ENCODE data around the gene NETO1. TPM values are rescaled to one million over a fixed set of nuclear protein-coding genes. Genes with fewer than 3 reads are reported as not detected.

Gene NETO1
- total RNA-seq, 3 donors from 2014 or later = 0.32 to 0.33 TPM; not detected in 1

- TF ChIP-seq POLR2AphosphoS5 (IDR thresholded peaks at IDR 0.05) = no peak
- no peak for TF ChIP-seq CTCF (IDR thresholded peaks at IDR 0.05)
- no peak for TF ChIP-seq POLR2A (IDR thresholded peaks at IDR 0.05)
- H3K36me3 ChIP-seq = no peaks in the 10 kb centered on the region
- DNase-seq (ENCODE audit: low spot score in 2 of 2) = no peak
- H3K4me1 ChIP-seq = no peaks in the 10 kb centered on the region
- no peaks in the 10 kb centered on the region for H3K27me3 ChIP-seq
- intact Hi-C loops (cut with DNase I; ENCODE audit: low total_unique reads) = no loop called here
- no peak overlapping the region for H3K4me3 ChIP-seq
- no peak overlapping the region for H3K27ac ChIP-seq
- H3K9me3 ChIP-seq = no peaks in the 10 kb centered on the region
These were observed 34.3 kb downstream of the NETO1 start for GRCh38 chr18:72833471-72833870.

GRCh38 chr18:72830109-72830508 is 37.7 kb downstream of the NETO1 start:
- no peak overlapping the region for H3K27ac ChIP-seq
- H3K27me3 ChIP-seq = no peaks in the 10 kb centered on the region
- intact Hi-C loops (cut with DNase I; ENCODE audit: low total_unique reads) = no loop called here

GRCh38 chr18:72828601-72829000 is 39.2 kb downstream of the NETO1 start:
- intact Hi-C loops (cut with DNase I; ENCODE audit: low total_unique reads) = no loop called here
- Histone ChIP-seq H3K36me3 (no peaks in the 10 kb centered on the region), H3K4me1 (no peaks in the 10 kb centered on the region)

More at GRCh38 chr18:72830109-72830508, 37.7 kb downstream of the NETO1 start:
- TF ChIP-seq POLR2AphosphoS5 (IDR thresholded peaks at IDR 0.05) (no peak), POLR2A (IDR thresholded peaks at IDR 0.05) (no peak), CTCF (IDR thresholded peaks at IDR 0.05) (no peak)
- Histone ChIP-seq H3K36me3 (no peaks in the 10 kb centered on the region), H3K4me1 (no peaks in the 10 kb centered on the region), H3K9me3 (no peaks in the 10 kb centered on the region), H3K4me3 (no peak overlapping the region)
- DNase-seq (ENCODE audit: low spot score in 2 of 2) = no peak

GRCh38 chr18:72826736-72827135 is 41.1 kb downstream of the NETO1 start:
- intact Hi-C loops (cut with DNase I; ENCODE audit: low total_unique reads) = no loop called here
- DNase-seq (ENCODE audit: low spot score in 2 of 2) = no peak
- Histone ChIP-seq H3K4me1 (no peaks in the 10 kb centered on the region), H3K36me3 (no peaks in the 10 kb centered on the region), H3K9me3 (no peaks in the 10 kb centered on the region), H3K27ac (no peak overlapping the region), H3K4me3 (no peak overlapping the region), H3K27me3 (no peaks in the 10 kb centered on the region)
- TF ChIP-seq POLR2A (IDR thresholded peaks at IDR 0.05) (no peak), CTCF (IDR thresholded peaks at IDR 0.05) (no peak), POLR2AphosphoS5 (IDR thresholded peaks at IDR 0.05) (no peak)

More at GRCh38 chr18:72828601-72829000, 39.2 kb downstream of the NETO1 start:
- TF ChIP-seq POLR2A (IDR thresholded peaks at IDR 0.05) (no peak), POLR2AphosphoS5 (IDR thresholded peaks at IDR 0.05) (no peak)
- Histone ChIP-seq H3K4me3 (no peak overlapping the region), H3K9me3 (no peaks in the 10 kb centered on the region), H3K27me3 (no peaks in the 10 kb centered on the region), H3K27ac (no peak overlapping the region)
- no peak for DNase-seq (ENCODE audit: low spot score in 2 of 2)

- H3K27ac ChIP-seq = no peak overlapping the region
- intact Hi-C loops (cut with DNase I; ENCODE audit: low total_unique reads) = no loop called here
- H3K4me1 ChIP-seq = no peaks in the 10 kb centered on the region
- H3K27me3 ChIP-seq = no peaks in the 10 kb centered on the region
- no peaks in the 10 kb centered on the region for H3K36me3 ChIP-seq
- H3K9me3 ChIP-seq = no peaks in the 10 kb centered on the region
- no peak for DNase-seq (ENCODE audit: low spot score in 2 of 2)
- TF ChIP-seq POLR2AphosphoS5 (IDR thresholded peaks at IDR 0.05) (no peak), POLR2A (IDR thresholded peaks at IDR 0.05) (no peak), CTCF (IDR thresholded peaks at IDR 0.05) (no peak)
- H3K4me3 ChIP-seq = no peak overlapping the region
These were observed 44.4 kb downstream of the NETO1 start for GRCh38 chr18:72823345-72823744.

- H3K27ac ChIP-seq = no peak overlapping the region
- intact Hi-C loops (cut with DNase I; ENCODE audit: low total_unique reads) = no loop called here
- H3K4me1 ChIP-seq = no peaks in the 10 kb centered on the region
- no peak for DNase-seq (ENCODE audit: low spot score in 2 of 2)
- no peak overlapping the region for H3K4me3 ChIP-seq
- no peak for TF ChIP-seq CTCF (IDR thresholded peaks at IDR 0.05)
- no peak for TF ChIP-seq POLR2A (IDR thresholded peaks at IDR 0.05)
- no peak for TF ChIP-seq POLR2AphosphoS5 (IDR thresholded peaks at IDR 0.05)
- H3K36me3 ChIP-seq = no peaks in the 10 kb centered on the region
- H3K9me3 ChIP-seq = no peaks in the 10 kb centered on the region
- no peaks in the 10 kb centered on the region for H3K27me3 ChIP-seq
These were observed 45.6 kb downstream of the NETO1 start for GRCh38 chr18:72822202-72822601.

Data from breast epithelium (tissue), 4 donors.